Vagina (tissue), 2 donors: ENCODE measurements around the gene KRT16.

Experiments used
- CTCF ChIP-seq, 3 experiments: fragments of 450-650 bp in 2 of 3; fragments of 200-600 bp in 1 of 3; sonication (generic) in 1 of 3; IDR thresholded peaks; one replicate each; pipeline ENCODE4 v1.5.1; 2017 to 2019; ENCODE audit warnings: antibody characterized with exemption in 3 of 3, mild to moderate bottlenecking in 2 of 3, moderate library complexity in 2 of 3
- POLR2A ChIP-seq, 2 donors: fragments of 450-650 bp; IDR thresholded peaks; one replicate each; pipeline ENCODE4 v1.6.1; 2017; ENCODE audit warnings: antibody characterized with exemption in 2 of 2, mild to moderate bottlenecking in 2 of 2, moderate library complexity in 2 of 2
- POLR2AphosphoS5 ChIP-seq, 2 donors: sonication (generic); formaldehyde crosslinking; IDR thresholded peaks; one replicate each; pipeline ENCODE4 v1.9.0; 2017; ENCODE audit warnings: antibody characterized with exemption in 2 of 2, mild to moderate bottlenecking in 2 of 2, low read depth in 1 of 2; ENCODE audit not compliant: insufficient read depth in 1 of 2

DNA sequence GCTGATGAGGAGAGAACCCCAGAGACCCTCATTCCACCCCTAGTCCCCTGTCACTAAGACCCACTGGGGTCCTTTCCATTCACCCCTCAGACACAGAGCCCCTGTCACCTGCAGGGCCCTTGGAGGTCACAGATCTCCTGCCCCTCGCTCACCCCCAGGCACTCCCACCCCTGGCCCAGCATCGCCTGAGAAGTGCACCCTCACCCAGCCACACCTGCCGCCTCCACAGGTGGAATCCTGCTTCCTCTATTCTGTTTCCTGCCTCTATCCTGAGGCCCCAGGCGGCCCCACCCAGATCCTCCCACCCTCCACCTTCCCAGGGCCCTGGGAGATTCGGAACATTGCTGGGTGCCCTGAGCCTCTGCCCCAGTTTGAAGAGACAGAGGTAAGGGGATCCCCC is 25.6 kb upstream of the KRT16 start:
- TF ChIP-seq CTCF (IDR thresholded peaks at IDR 0.05) (no peak), POLR2A (IDR thresholded peaks at IDR 0.05) (no peak), POLR2AphosphoS5 (IDR thresholded peaks at IDR 0.05; ENCODE audit: insufficient read depth in 1 of 2, low read depth in 1 of 2) (no peak)
